Progenitor cell of endocrine pancreas (in vitro differentiated cells): ENCODE measurements around the gene COPG2. TPM values are rescaled to one million over a fixed set of nuclear protein-coding genes. Genes with fewer than 3 reads are reported as not detected.

Source experiments
- DNase-seq: peaks from one replicate; pipeline ENCODE4 v3.0.0; 2021; ENCODE audit warnings: low spot score; ENCODE audit not compliant: unreplicated experiment
- H3K27ac Mint-ChIP-seq: 2 replicates; pipeline ENCODE4 v1.8.0; 2021; ENCODE audit warnings: mild to moderate bottlenecking, moderate library complexity, mixed read lengths
- H3K27me3 Mint-ChIP-seq: 2 replicates; pipeline ENCODE4 v1.8.0; 2021; ENCODE audit warnings: mixed read lengths
- H3K36me3 Mint-ChIP-seq: 2 replicates; pipeline ENCODE4 v1.8.0; 2022; ENCODE audit warnings: mixed read lengths; ENCODE audit not compliant: insufficient read depth
- H3K4me1 Mint-ChIP-seq: 2 replicates; pipeline ENCODE4 v1.8.0; 2021; ENCODE audit warnings: low read depth, mixed read lengths
- H3K4me3 Mint-ChIP-seq: 2 replicates; pipeline ENCODE4 v1.8.0; 2021; ENCODE audit warnings: low read depth, mild to moderate bottlenecking, moderate library complexity, mixed read lengths
- H3K9me3 Mint-ChIP-seq: 2 replicates; pipeline ENCODE4 v1.8.0; 2021; ENCODE audit warnings: low read depth, mixed read lengths
- long read RNA-seq: library from polyadenylated mRNA; unstranded; transcript quantifications from one replicate; pipeline ENCODE4 v2.0.0, GENCODE V29; 2020
- total RNA-seq: library from RNA; stranded (reverse); gene quantifications from 2 replicates; pipeline ENCODE4 v1.2.1, GENCODE V29; 2021
- TF ChIP-seq, protein P1 (sequence below): fragments of 200-600 bp; sonication (generic); IDR thresholded peaks from one replicate; pipeline ENCODE4 v1.5.0; 2021; ENCODE audit warnings: antibody characterized with exemption, mild to moderate bottlenecking; ENCODE audit not compliant: unreplicated experiment

COPG2 gene, protein sequence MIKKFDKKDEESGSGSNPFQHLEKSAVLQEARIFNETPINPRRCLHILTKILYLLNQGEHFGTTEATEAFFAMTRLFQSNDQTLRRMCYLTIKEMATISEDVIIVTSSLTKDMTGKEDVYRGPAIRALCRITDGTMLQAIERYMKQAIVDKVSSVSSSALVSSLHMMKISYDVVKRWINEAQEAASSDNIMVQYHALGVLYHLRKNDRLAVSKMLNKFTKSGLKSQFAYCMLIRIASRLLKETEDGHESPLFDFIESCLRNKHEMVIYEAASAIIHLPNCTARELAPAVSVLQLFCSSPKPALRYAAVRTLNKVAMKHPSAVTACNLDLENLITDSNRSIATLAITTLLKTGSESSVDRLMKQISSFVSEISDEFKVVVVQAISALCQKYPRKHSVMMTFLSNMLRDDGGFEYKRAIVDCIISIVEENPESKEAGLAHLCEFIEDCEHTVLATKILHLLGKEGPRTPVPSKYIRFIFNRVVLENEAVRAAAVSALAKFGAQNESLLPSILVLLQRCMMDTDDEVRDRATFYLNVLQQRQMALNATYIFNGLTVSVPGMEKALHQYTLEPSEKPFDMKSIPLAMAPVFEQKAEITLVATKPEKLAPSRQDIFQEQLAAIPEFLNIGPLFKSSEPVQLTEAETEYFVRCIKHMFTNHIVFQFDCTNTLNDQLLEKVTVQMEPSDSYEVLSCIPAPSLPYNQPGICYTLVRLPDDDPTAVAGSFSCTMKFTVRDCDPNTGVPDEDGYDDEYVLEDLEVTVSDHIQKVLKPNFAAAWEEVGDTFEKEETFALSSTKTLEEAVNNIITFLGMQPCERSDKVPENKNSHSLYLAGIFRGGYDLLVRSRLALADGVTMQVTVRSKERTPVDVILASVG
- total RNA-seq: 57.6 and 60.9 TPM in 2 replicates
- long read RNA-seq, transcript COPG2-201 (20 exons, 3,073 nt): minor isoform, 6 of 123 reads
- long read RNA-seq, transcript COPG2-202 (24 exons, 3,134 nt): major isoform, 84 of 123 reads
- long read RNA-seq, partial matches to known transcripts: 21 of 123 reads
- long read RNA-seq, other reads (novel, unspliced or antisense): 12 of 123 reads

DNA sequence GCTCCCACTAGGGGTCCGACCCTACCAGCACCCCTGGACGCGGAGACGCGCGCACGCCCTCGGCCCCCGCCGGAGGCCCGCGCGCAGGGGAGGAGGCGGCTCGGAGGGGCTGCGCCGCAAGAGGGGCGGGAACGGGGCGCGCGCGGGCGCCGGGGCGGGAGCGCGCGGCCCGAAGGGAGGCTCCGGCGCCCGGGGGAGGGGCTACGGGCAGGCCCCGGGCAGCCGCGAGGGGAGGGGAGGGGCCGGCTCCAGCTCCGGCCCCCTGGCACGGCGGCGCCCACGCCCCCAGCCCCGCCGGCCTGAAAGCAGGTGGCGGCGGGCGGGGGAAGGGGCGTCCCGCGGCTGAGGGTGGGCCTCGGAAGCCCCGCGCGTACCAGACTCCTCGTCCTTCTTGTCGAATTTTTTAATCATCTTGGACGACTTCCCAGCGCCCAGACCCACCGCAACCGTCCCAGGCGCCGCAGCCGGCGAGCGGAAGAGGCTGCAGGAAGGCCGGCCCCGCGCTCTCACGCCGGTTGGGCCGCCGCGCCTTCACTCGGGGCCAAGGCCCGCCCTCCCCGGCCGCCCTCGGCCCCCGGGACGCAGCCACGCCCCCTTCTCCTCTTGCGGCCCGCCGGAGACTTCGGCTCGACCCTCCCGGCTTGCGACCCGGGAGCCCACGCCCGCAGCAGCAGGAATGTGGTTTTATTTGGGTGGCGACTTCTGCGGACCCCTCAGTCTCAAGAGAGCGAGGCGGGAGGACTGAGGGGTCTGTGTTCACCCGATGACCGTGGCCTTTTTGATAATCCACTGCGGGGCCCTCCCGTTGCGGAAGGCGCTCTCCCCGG is at the start of gene COPG2:
Gene COPG2, minus strand, starts transcription at position 491 of the 827 bp plus-strand sequence. Its CDS starts 80 bp downstream, at position 411.
- Mint-ChIP-seq H3K4me3 (peak within 1 kb of the TSS; percentile 88), H3K9me3 (no peaks in the 10 kb centered on the region), H3K36me3 (peaks cover 3% of the 10 kb centered on the region), H3K4me1 (peaks cover 8% of the 10 kb centered on the region), H3K27ac (peak within 1 kb of the TSS; percentile 73), H3K27me3 (peaks cover 10% of the 10 kb centered on the region)
- DNase-seq: peak; percentile 84
- TF ChIP-seq, protein P1, sequence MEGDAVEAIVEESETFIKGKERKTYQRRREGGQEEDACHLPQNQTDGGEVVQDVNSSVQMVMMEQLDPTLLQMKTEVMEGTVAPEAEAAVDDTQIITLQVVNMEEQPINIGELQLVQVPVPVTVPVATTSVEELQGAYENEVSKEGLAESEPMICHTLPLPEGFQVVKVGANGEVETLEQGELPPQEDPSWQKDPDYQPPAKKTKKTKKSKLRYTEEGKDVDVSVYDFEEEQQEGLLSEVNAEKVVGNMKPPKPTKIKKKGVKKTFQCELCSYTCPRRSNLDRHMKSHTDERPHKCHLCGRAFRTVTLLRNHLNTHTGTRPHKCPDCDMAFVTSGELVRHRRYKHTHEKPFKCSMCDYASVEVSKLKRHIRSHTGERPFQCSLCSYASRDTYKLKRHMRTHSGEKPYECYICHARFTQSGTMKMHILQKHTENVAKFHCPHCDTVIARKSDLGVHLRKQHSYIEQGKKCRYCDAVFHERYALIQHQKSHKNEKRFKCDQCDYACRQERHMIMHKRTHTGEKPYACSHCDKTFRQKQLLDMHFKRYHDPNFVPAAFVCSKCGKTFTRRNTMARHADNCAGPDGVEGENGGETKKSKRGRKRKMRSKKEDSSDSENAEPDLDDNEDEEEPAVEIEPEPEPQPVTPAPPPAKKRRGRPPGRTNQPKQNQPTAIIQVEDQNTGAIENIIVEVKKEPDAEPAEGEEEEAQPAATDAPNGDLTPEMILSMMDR: no peak

DNA sequence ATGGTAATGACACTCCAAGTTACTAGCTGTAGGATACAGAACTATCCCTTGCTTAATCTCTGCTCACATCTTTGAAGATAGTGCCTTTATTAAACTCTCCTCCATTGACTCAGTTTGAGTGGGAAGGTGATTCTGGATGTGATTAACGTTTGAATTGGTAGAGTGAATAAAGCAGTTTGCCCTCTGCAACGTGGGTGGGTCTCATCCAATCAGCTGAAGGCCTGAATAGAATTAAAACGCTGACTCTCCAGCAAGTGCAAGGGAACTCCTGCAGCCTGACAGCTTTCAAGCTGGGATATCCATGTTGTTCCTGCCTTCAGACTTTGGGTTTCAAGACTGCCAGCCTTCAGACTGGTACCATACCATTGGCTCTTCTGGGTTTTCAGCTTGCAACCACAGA is 43.9 kb upstream of the COPG2 start:
- no peak for DNase-seq
- TF ChIP-seq, protein P1: no peak

DNA sequence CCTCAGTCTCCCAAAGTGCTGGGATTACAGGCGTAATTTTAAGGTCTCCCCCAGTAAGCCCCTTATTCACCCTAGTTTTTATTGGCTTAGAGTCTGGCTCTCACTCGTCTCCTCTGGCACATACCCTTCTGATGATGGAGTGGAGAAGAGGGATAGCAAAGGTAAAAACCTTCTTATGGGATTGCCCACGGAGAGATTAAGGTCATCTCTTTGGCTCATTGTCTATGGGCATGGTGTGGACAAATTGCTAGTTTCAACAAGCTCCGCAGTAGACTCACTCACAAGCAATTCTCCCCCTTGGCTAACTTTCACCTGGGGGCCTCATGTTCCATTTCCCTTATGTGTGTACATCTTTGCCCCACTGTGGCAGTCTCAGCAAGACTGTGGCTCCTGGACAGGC is 40.2 kb upstream of the COPG2 start:
- Mint-ChIP-seq H3K27ac (no peak overlapping the region), H3K27me3 (peaks cover 6% of the 10 kb centered on the region), H3K9me3 (peaks cover 8% of the 10 kb centered on the region), H3K4me1 (no peaks in the 10 kb centered on the region), H3K36me3 (no peaks in the 10 kb centered on the region), H3K4me3 (no peak overlapping the region)
- TF ChIP-seq, protein P1: no peak
- no peak for DNase-seq

More for the DNA sequence above, 43.9 kb upstream of the COPG2 start:
- no peaks in the 10 kb centered on the region for H3K36me3 Mint-ChIP-seq
- no peak overlapping the region for H3K4me3 Mint-ChIP-seq
- peaks cover 6% of the 10 kb centered on the region for H3K27me3 Mint-ChIP-seq
- H3K27ac Mint-ChIP-seq: no peak overlapping the region
- no peaks in the 10 kb centered on the region for H3K4me1 Mint-ChIP-seq
- H3K9me3 Mint-ChIP-seq: no peaks in the 10 kb centered on the region

DNA sequence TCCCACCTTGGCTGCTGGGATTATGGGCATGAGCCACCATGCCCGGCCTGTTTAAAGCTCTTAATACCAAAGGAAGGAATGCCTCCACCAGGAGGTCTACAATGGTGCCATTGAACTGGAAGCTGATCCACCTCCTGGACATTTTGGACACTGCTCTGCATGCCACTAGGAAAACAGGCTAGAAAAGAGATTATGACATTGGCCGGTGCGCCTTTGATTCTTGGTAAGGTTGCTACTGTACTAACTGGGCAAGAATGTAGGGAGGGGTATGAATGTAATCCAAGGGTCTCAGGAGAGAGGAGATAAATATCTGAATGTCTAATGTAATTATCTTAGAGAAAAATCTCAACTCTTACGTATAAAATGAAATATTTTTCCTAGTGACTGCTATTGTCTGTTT is 39.5 kb upstream of the COPG2 start:
- Mint-ChIP-seq H3K36me3 (no peaks in the 10 kb centered on the region), H3K27me3 (peaks cover 6% of the 10 kb centered on the region), H3K4me1 (no peaks in the 10 kb centered on the region), H3K4me3 (no peak overlapping the region), H3K27ac (no peak overlapping the region), H3K9me3 (peaks cover 8% of the 10 kb centered on the region)
- TF ChIP-seq, protein P1: no peak
- DNase-seq: no peak
